Endothelial cell of umbilical vein (primary cell): ENCODE data around the gene DCAF5. TPM values are rescaled to one million over a fixed set of nuclear protein-coding genes. Genes with fewer than 3 reads are reported as not detected.

Experiments used
- BruUV-seq: library from RNA; stranded (reverse); fragments of 400-500 nt; replicated peaks from 2 replicates; lab custom pipeline; 2021; lab: Mats Ljungman, UMichigan
- CTCF ChIA-PET: fragments of 300-600, 350-600 bp; sonication (Branson Sonifier 250); formaldehyde crosslinking; loops from one replicate; lab custom pipeline; 2021; ENCODE audit warnings: antibody characterized with exemption, inconsistent platforms; lab: Charles Lee
- POLR2A ChIA-PET: fragments of 300-600, 350-600 bp; sonication (Branson Sonifier 250); formaldehyde crosslinking; loops from one replicate; lab custom pipeline; 2021; ENCODE audit warnings: antibody characterized with exemption, inconsistent platforms; lab: Charles Lee
- DNase-seq: peaks from one replicate; pipeline ENCODE4 v3.0.0-alpha.2; 2011; ENCODE audit warnings: low read depth, low spot score
- FAIRE-seq: peaks from 2 replicates; lab custom pipeline; 2011; peaks lifted over from hg19 to GRCh38; lab: Jason Lieb, UNC
- H2AFZ ChIP-seq: 2 replicates; pipeline ENCODE4 v1.6.0; 2012; ENCODE audit warnings: low read depth, low read length, control low read depth, inconsistent platforms
- H3K27ac ChIP-seq: 2 replicates; pipeline ENCODE4 v1.5.1; 2011; ENCODE audit warnings: low read depth, mild to moderate bottlenecking, control low read depth, low read length, moderate library complexity; ENCODE audit not compliant: insufficient read depth
- H3K27me3 ChIP-seq, 2 experiments: 2 replicates each; pipeline versions ENCODE4 v1.6.0 to v1.6.1; 2011; ENCODE audit warnings: low read length in 2 of 2, mixed read lengths in 1 of 2; ENCODE audit not compliant: control insufficient read depth in 2 of 2, insufficient read depth in 2 of 2
- H3K36me3 ChIP-seq, 2 experiments: 2 replicates in 1 of 2; 3 replicates in 1 of 2; pipeline ENCODE4 v1.5.1; 2011; ENCODE audit warnings: low read length in 2 of 2, mild to moderate bottlenecking in 1 of 2, moderate library complexity in 1 of 2; ENCODE audit not compliant: control insufficient read depth in 2 of 2, insufficient read depth in 2 of 2; ENCODE audit errors: extremely low read depth in 1 of 2
- H3K4me1 ChIP-seq: 3 replicates; pipeline ENCODE4 v1.5.1; 2011; ENCODE audit warnings: mild to moderate bottlenecking, low read length; ENCODE audit not compliant: control insufficient read depth, insufficient read depth; ENCODE audit errors: extremely low read depth
- H3K4me2 ChIP-seq: 2 replicates; pipeline ENCODE4 v1.6.1; 2011; ENCODE audit warnings: low read length, control low read depth, mixed read lengths; ENCODE audit not compliant: insufficient read depth
- H3K4me3 ChIP-seq, 3 experiments: fragments of 200-600 bp in 1 of 3; sonication (generic), shearing (Covaris generic) in 1 of 3; replicated peaks in 1 of 3; 2 replicates each; pipeline ENCODE4 v1.5.1; 2011 to 2016; ENCODE audit warnings: control low read depth in 3 of 3, low read length in 3 of 3, mild to moderate bottlenecking in 2 of 3, inconsistent platforms in 1 of 3, low read depth in 1 of 3, moderate library complexity in 1 of 3; ENCODE audit not compliant: insufficient read depth in 1 of 3
- H3K79me2 ChIP-seq: 2 replicates; pipeline ENCODE4 v1.6.0; 2012; ENCODE audit warnings: low read length, inconsistent platforms; ENCODE audit not compliant: control insufficient read depth, insufficient read depth
- H3K9ac ChIP-seq: replicated peaks from 2 replicates; pipeline ENCODE3; 2011; ENCODE audit warnings: low read length, control low read depth; ENCODE audit not compliant: insufficient read depth; ENCODE audit errors: extremely low read depth
- H3K9me1 ChIP-seq: replicated peaks from 3 replicates; pipeline ENCODE4 v1.6.0; 2011; ENCODE audit warnings: mild to moderate bottlenecking, low read length; ENCODE audit not compliant: control insufficient read depth, insufficient read depth; ENCODE audit errors: extremely low read depth
- H3K9me3 ChIP-seq: replicated peaks from 2 replicates; pipeline ENCODE4 v1.5.1; 2012; ENCODE audit warnings: low read length, inconsistent platforms; ENCODE audit not compliant: control insufficient read depth, insufficient read depth
- H4K20me1 ChIP-seq: replicated peaks from 2 replicates; pipeline ENCODE3; 2011; ENCODE audit warnings: mild to moderate bottlenecking, low read length; ENCODE audit not compliant: control insufficient read depth, insufficient read depth; ENCODE audit errors: extremely low read depth
- EZH2 ChIP-seq: IDR thresholded peaks from 2 replicates; pipeline ENCODE4 v1.6.1; 2012; ENCODE audit warnings: borderline replicate concordance, low read depth, mild to moderate bottlenecking, moderate library complexity, low read length, inconsistent platforms; ENCODE audit not compliant: severe bottlenecking
- FOS ChIP-seq: IDR thresholded peaks from 2 replicates; pipeline ENCODE4 v1.6.1; 2011; ENCODE audit warnings: mild to moderate bottlenecking, low read length, moderate library complexity, borderline replicate concordance; ENCODE audit not compliant: insufficient read depth
- GATA2 ChIP-seq: IDR thresholded peaks from 2 replicates; pipeline ENCODE4 v1.7.0; 2011; ENCODE audit warnings: low read depth, mild to moderate bottlenecking, moderate library complexity, mixed read lengths, low read length; ENCODE audit not compliant: insufficient read length, insufficient read depth
- JUN ChIP-seq: IDR thresholded peaks from 2 replicates; pipeline ENCODE4 v1.6.1; 2011; ENCODE audit warnings: borderline replicate concordance, low read depth; ENCODE audit not compliant: insufficient read length, insufficient read depth
- MAX ChIP-seq: IDR thresholded peaks from 2 replicates; pipeline ENCODE4 v1.6.1; 2011; ENCODE audit not compliant: insufficient read depth, insufficient read length
- POLR2A ChIP-seq: IDR thresholded peaks from 2 replicates; pipeline ENCODE4 v1.6.1; 2012; ENCODE audit warnings: low read depth, mild to moderate bottlenecking, control low read depth, low read length
- POLR2AphosphoS5 ChIP-seq: IDR thresholded peaks from 2 replicates; pipeline ENCODE4 v1.6.1; 2012; ENCODE audit warnings: low read depth, mild to moderate bottlenecking, control low read depth, low read length, moderate library complexity; ENCODE audit not compliant: insufficient read depth
- dilution Hi-C: fragments of 300-500 bp; cut with MboI; formaldehyde crosslinking; loops from one replicate; pipeline ENCODE4 v1.15.0; 2019; ENCODE audit warnings: low sequenced_read_pairs; ENCODE audit not compliant: extremely low pct_ligation_motif_present
- intact Hi-C: fragments of 100-400 bp; cut with micrococcal nuclease; formaldehyde crosslinking; loops from one replicate; pipeline ENCODE4 v1.10.0; 2022
- polyA plus RNA-seq, 4 experiments: library from polyadenylated mRNA; depleted of rRNA in 3 of 4; stranded (reverse) in 3 of 4; unstranded in 1 of 4; fragments of >200 nt; gene quantifications; 2 replicates each; pipeline versions ENCODE4 v1.2.1 to v1.2.3, GENCODE V29; 2011 to 2012; ENCODE audit warnings: missing spikeins in 1 of 4
- total RNA-seq: library from RNA; stranded (reverse); gene quantifications from 2 replicates; pipeline ENCODE4 v1.2.3, GENCODE V29; 2021

The DCAF5 gene
- total and polyA plus RNA-seq, 2 donors (not counting 3 experiments of a cell fraction or from before 2014, with no cell fraction given), result 37.9 to 52.5 TPM

GRCh38 chr14:69043596-69044260, 109.2 kb downstream of the DCAF5 start:
- H3K9ac ChIP-seq, result no peak overlapping the region
- ChIA-PET CTCF (interaction anchor here (0.9 to 4.8 kb wide), 7 partner anchors 9 to 64 kb away, joined by 3 to 24 read pairs (median 4); no protein-coding TSS in a partner anchor), POLR2A (interaction anchor here (1.6 kb wide), 1 partner anchor 64 kb away, joined by 5 read pairs; no protein-coding TSS in a partner anchor)
- dilution Hi-C loops, result no loop called here
- H3K4me3 ChIP-seq, result no peak overlapping the region
- FAIRE-seq (peak; percentile 86), DNase-seq (peak; percentile 56)
- no peaks in the 10 kb centered on the region for H4K20me1 ChIP-seq
- intact Hi-C loops, result loop anchor here (1.0 kb wide), 1 partner anchor 12 kb away; no protein-coding TSS in a partner anchor
- H3K9me3 ChIP-seq, result no peaks in the 10 kb centered on the region
- no peaks in the 10 kb centered on the region for H3K79me2 ChIP-seq
- H3K27me3 ChIP-seq, result no peaks in the 10 kb centered on the region
- no peak overlapping the region for H3K4me2 ChIP-seq
- peak; percentile 21 for TF ChIP-seq JUN
- TF ChIP-seq MAX, result no peak
- TF ChIP-seq POLR2A, result no peak
- TF ChIP-seq POLR2AphosphoS5, result no peak
- TF ChIP-seq FOS, result peak; percentile 57
- TF ChIP-seq GATA2, result no peak
- TF ChIP-seq EZH2, result no peak
- H3K4me1 ChIP-seq, result peaks cover 60% of the 10 kb centered on the region
- BruUV-seq, result no TSS peak
- no peaks in the 10 kb centered on the region for H3K9me1 ChIP-seq
- peak overlapping the region; percentile 39 for H3K27ac ChIP-seq
- H2AFZ ChIP-seq, result no peak overlapping the region
- no peaks in the 10 kb centered on the region for H3K36me3 ChIP-seq
